Mesodermal cell (in vitro differentiated cells): ENCODE results near the gene AMHR2.

ENCODE experiments used
- H3K27ac ChIP-seq: 2 replicates; pipeline ENCODE4 v1.7.0; 2013; ENCODE audit warnings: mild to moderate bottlenecking, low read depth, low read length, moderate library complexity; ENCODE audit not compliant: severe bottlenecking
- H3K36me3 ChIP-seq: 2 replicates; pipeline ENCODE4 v1.7.1; 2013; ENCODE audit warnings: mild to moderate bottlenecking, low read length, moderate library complexity; ENCODE audit not compliant: control insufficient read depth, insufficient read depth
- H3K4me1 ChIP-seq: one replicate; pipeline ENCODE4 v1.7.1; 2013; ENCODE audit warnings: mild to moderate bottlenecking, low read length; ENCODE audit not compliant: insufficient read depth, control insufficient read depth, poor library complexity, severe bottlenecking
- H3K4me3 ChIP-seq: 2 replicates; pipeline ENCODE4 v1.7.0; 2013; ENCODE audit warnings: low read length, control low read depth, mild to moderate bottlenecking; ENCODE audit not compliant: insufficient read depth, poor library complexity, severe bottlenecking; ENCODE audit errors: extremely low read depth
- H3K9me3 ChIP-seq: 2 replicates; pipeline ENCODE4 v1.7.1; 2013; ENCODE audit warnings: mild to moderate bottlenecking, low read length, moderate library complexity; ENCODE audit not compliant: control insufficient read depth
- WGBS, 2 experiments: methylation state at CpG; one replicate each; pipeline ENCODE4 v1.1.5; 2013; ENCODE audit warnings: missing lambda C conversion rate in 2 of 2; ENCODE audit not compliant: insufficient coverage in 2 of 2; 5-methylcytosine and 5-hydroxymethylcytosine counted together

AMHR2 gene

GRCh38 chr12:53467082-53467481 lies 43.4 kb downstream of the AMHR2 start:
- Histone ChIP-seq H3K4me1 (peaks cover 8% of the 10 kb centered on the region), H3K9me3 (no peaks in the 10 kb centered on the region), H3K36me3 (peaks cover 99% of the 10 kb centered on the region), H3K27ac (no peak overlapping the region), H3K4me3 (no peak overlapping the region)
- 93 to 97% methylated on average over 5 of the region's 5 CpGs for WGBS, 2 experiments

DNA sequence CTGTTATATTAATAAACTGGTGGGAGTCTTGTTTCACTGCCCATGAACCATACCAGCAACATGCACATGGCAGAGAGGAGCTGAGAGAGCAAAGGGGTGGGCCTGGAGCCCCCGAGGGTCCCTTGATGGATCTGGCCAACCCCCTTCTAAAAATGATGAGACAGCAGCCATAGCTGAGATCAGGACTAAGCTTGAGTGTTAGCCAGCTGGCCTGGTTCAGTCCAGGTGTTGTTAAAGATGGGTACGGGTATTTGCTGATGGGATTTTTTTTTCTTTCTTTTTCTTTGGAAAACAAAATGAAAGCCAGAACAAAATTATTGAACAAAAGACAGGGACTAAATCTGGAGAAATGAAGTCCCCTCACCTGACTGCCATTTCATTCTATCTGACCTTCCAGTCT lies 44.2 kb downstream of the AMHR2 start:
- H3K9me3 ChIP-seq = no peaks in the 10 kb centered on the region
- H3K36me3 ChIP-seq = peaks cover 99% of the 10 kb centered on the region
- WGBS, 2 experiments = 100% methylated on average over 1 of the region's 2 CpGs; no CpG with 5 or more reads in 1 of the 2 experiments

DNA sequence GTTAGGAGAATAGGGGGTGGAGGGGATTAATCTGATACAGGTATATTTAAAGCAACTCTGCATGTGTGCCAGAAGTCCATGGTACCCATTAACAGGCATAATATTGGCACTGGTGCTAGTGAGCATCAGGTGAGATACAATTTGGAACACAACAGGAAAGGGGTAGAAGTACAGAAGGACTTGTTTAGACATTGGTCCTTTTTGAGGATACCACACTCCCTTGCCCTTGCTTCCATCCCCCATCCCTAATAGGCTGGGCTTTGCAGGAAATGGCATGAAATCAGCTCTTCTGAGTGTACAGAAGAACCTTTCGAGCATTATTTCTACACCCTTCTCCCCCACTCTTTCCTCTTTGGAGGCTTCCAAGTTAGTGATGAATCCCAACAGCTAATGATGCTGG lies 44.6 kb downstream of the AMHR2 start:
- H3K4me1 ChIP-seq = peaks cover 8% of the 10 kb centered on the region
- no peaks in the 10 kb centered on the region for H3K9me3 ChIP-seq
- H3K36me3 ChIP-seq = peaks cover 99% of the 10 kb centered on the region
- H3K27ac ChIP-seq = no peak overlapping the region
- 100% methylated on average over 1 of the region's 1 CpG; no CpG with 5 or more reads in 1 of the 2 experiments for WGBS, 2 experiments
- no peak overlapping the region for H3K4me3 ChIP-seq

More for the DNA sequence above, 44.2 kb downstream of the AMHR2 start:
- Histone ChIP-seq H3K27ac (no peak overlapping the region), H3K4me1 (peaks cover 8% of the 10 kb centered on the region), H3K4me3 (no peak overlapping the region)

DNA sequence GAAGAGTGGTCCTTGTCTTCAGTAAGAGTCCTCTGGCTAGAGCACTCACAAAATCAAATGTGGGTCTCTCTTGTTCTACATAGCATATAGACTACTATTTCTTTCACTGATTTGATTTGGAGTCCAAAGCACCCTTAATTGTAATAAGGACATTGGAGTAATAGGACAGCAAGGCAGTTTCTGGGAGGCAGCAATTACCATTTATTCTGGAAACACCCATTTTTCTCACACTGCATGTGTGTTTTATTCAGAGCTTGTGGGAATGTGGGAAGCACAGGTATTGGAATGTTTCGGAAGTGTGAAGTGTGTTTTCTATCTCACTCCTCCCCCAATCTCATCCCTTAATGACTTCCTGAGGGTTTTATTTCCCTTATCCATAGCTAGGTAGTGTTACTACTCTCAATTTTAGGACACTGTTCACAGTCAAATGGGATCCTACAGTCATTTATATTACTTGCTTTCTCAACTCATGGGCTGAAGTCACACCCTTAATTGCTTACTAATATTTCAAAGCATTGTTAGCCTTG lies 48.5 kb downstream of the AMHR2 start:
- H3K4me1 ChIP-seq = peaks cover 5% of the 10 kb centered on the region
- no peak overlapping the region for H3K27ac ChIP-seq
- no peak overlapping the region for H3K4me3 ChIP-seq
- H3K36me3 ChIP-seq = peaks cover 99% of the 10 kb centered on the region
- no CpG with 5 or more reads among the region's 1 CpG for WGBS, 2 experiments
- H3K9me3 ChIP-seq = no peaks in the 10 kb centered on the region

GRCh38 chr12:53474077-53474476 lies 50.4 kb downstream of the AMHR2 start:
- Histone ChIP-seq H3K4me3 (no peak overlapping the region), H3K27ac (peak overlapping the region; percentile 3), H3K36me3 (peaks cover 99% of the 10 kb centered on the region), H3K4me1 (peaks cover 5% of the 10 kb centered on the region), H3K9me3 (no peaks in the 10 kb centered on the region)
- no CpG with 5 or more reads among the region's 2 CpGs for WGBS, 2 experiments

GRCh38 chr12:53474819-53475218 lies 51.2 kb downstream of the AMHR2 start:
- Histone ChIP-seq H3K9me3 (no peaks in the 10 kb centered on the region), H3K27ac (no peak overlapping the region), H3K36me3 (peaks cover 99% of the 10 kb centered on the region), H3K4me3 (no peak overlapping the region), H3K4me1 (peaks cover 7% of the 10 kb centered on the region)
- WGBS, 2 experiments = 95 to 96% methylated on average over 8 to 11 of the region's 13 CpGs

DNA sequence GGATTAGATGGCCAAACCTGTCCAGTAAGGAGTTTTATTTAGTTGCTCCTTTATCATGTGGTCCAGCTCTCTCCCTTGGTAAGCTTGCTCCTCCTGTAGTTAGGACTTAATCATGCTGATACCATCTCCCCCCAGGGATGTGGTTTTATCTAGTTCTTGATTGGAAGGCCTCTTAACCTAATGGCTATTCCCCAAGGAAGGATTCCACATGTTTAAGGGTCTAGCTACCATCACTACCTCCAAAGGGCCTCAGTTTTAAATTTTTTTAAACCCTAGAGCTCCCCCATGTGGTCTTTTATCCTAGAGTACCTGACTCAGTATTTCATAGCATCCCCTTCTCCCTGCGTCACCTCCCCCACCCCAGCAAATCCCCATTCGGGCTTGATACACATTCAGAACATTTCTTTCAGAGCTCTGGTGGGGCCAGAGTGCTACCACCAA lies 53.1 kb downstream of the AMHR2 start:
- Histone ChIP-seq H3K27ac (no peak overlapping the region), H3K4me1 (peaks cover 14% of the 10 kb centered on the region), H3K36me3 (peaks cover 100% of the 10 kb centered on the region), H3K4me3 (no peak overlapping the region), H3K9me3 (no peaks in the 10 kb centered on the region)
- WGBS, 2 experiments = 75 to 82% methylated on average over 2 of the region's 2 CpGs

GRCh38 chr12:53478865-53479264 lies 55.2 kb downstream of the AMHR2 start:
- peaks cover 12% of the 10 kb centered on the region for H3K4me1 ChIP-seq
- no peak overlapping the region for H3K4me3 ChIP-seq
- peaks cover 99% of the 10 kb centered on the region for H3K36me3 ChIP-seq
- 80% methylated on average over 1 of the region's 1 CpG; no CpG with 5 or more reads in 1 of the 2 experiments for WGBS, 2 experiments
- H3K9me3 ChIP-seq = no peaks in the 10 kb centered on the region
- H3K27ac ChIP-seq = peak overlapping the region; percentile 45

- H3K4me3 ChIP-seq = no peak overlapping the region
- H3K4me1 ChIP-seq = peaks cover 9% of the 10 kb centered on the region
- H3K36me3 ChIP-seq = peaks cover 99% of the 10 kb centered on the region
- peak overlapping the region; percentile 45 for H3K27ac ChIP-seq
- H3K9me3 ChIP-seq = no peaks in the 10 kb centered on the region
- WGBS, 2 experiments = 100% methylated on average over 1 to 2 of the region's 5 CpGs
These were observed 55.7 kb downstream of the AMHR2 start for GRCh38 chr12:53479331-53479730.

- Histone ChIP-seq H3K27ac (peak overlapping the region; percentile 47), H3K4me1 (peaks cover 9% of the 10 kb centered on the region), H3K4me3 (no peak overlapping the region), H3K9me3 (no peaks in the 10 kb centered on the region), H3K36me3 (peaks cover 95% of the 10 kb centered on the region)
- 89 to 94% methylated on average over 3 to 5 of the region's 12 CpGs for WGBS, 2 experiments
These were observed 57.1 kb downstream of the AMHR2 start for GRCh38 chr12:53480491-53481442.
